ENCODE results near the gene PLEKHB2. TPM values are rescaled to one million over a fixed set of nuclear protein-coding genes. Genes with fewer than 3 reads are reported as not detected.
"Not testable (repeated sequence)": the region's sequence is repeated elsewhere in the genome, so short reads cannot be mapped to it uniquely, and the experiment has no call there.

Gene PLEKHB2
- total RNA-seq, 3 donors from 2014 or later, result 73.8 to 129 (median 124) TPM

- Histone ChIP-seq H3K9me3 (no peaks in the 10 kb centered on the region), H3K36me3 (ENCODE audit: low read depth) (no peaks in the 10 kb centered on the region), H3K4me3 (no peak overlapping the region), H3K4me1 (ENCODE audit: low read depth) (peaks cover 2% of the 10 kb centered on the region)
- TF ChIP-seq, protein P1, sequence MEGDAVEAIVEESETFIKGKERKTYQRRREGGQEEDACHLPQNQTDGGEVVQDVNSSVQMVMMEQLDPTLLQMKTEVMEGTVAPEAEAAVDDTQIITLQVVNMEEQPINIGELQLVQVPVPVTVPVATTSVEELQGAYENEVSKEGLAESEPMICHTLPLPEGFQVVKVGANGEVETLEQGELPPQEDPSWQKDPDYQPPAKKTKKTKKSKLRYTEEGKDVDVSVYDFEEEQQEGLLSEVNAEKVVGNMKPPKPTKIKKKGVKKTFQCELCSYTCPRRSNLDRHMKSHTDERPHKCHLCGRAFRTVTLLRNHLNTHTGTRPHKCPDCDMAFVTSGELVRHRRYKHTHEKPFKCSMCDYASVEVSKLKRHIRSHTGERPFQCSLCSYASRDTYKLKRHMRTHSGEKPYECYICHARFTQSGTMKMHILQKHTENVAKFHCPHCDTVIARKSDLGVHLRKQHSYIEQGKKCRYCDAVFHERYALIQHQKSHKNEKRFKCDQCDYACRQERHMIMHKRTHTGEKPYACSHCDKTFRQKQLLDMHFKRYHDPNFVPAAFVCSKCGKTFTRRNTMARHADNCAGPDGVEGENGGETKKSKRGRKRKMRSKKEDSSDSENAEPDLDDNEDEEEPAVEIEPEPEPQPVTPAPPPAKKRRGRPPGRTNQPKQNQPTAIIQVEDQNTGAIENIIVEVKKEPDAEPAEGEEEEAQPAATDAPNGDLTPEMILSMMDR (IDR thresholded peaks at IDR 0.05), result no peak
- DNase-seq (no peak), ATAC-seq (no peak)
- intact Hi-C loops (cut with DNase I, micrococcal nuclease), result no loop called here
Measured at GRCh38 chr2:131063501-131064283, 41.4 kb upstream of the PLEKHB2 start.

DNA sequence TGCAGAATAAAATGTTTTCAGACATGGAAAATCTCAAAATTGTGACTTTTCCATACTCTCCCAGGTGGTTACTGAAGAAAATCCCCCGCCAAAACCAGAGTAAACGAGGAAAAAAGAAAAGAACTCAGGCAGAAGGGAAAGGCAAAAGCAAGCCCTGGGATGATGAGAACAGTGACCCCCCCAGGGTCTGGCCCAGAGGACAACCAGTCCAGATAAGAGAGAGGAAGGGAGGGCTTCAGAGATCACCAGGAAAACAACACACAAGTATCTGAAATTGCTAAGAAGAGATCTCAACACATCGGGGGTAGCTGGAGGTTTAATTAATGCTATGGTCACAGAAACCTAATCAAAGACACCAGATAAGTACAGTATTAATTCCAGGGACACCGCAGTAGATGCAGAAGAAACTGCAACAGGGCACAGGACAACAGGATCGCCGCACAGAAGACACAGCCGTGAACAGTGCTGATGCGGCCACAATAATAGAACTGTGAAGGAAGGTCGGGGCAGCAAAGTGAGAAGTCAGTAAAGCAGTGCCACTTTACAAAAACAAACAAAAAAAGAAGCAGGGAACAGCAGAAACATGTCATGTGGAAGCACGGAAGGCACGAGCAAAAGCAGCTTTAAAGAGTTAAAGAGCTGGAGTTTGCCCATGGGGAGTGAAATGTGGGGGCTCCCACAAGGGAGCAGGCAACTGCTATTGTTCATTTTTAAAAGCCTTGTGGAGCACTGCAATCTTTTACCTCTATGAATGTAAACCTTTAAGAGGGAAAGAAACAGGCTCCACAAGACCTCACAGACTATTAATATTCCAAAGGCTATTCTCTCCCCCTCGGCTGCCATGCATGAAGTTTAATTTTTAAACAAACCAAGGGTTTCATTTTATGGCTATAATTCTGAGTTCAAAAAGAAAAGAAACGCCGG, 40.3 kb upstream of the PLEKHB2 start:
- Histone ChIP-seq H3K4me1 (ENCODE audit: low read depth) (peaks cover 2% of the 10 kb centered on the region), H3K36me3 (ENCODE audit: low read depth) (no peaks in the 10 kb centered on the region), H3K4me3 (no peak overlapping the region), H3K9me3 (no peaks in the 10 kb centered on the region)
- intact Hi-C loops (cut with DNase I, micrococcal nuclease), result no loop called here
- TF ChIP-seq, protein P1 (IDR thresholded peaks at IDR 0.05), result no peak
- ATAC-seq (no peak), DNase-seq (no peak)

- ATAC-seq, result no peak
Measured at GRCh38 chr2:131067465-131068125, 37.5 kb upstream of the PLEKHB2 start.

GRCh38 chr2:131068172-131068571, 37.0 kb upstream of the PLEKHB2 start:
- DNase-seq; intact Hi-C loops (cut with DNase I, micrococcal nuclease); H3K4me1 ChIP-seq (ENCODE audit: low read depth); H3K9me3 ChIP-seq; H3K4me3 ChIP-seq; H3K36me3 ChIP-seq (ENCODE audit: low read depth); ATAC-seq: not testable (repeated sequence)

More at GRCh38 chr2:131067465-131068125, 37.5 kb upstream of the PLEKHB2 start:
- no peaks in the 10 kb centered on the region for H3K36me3 ChIP-seq (ENCODE audit: low read depth)
- H3K4me3 ChIP-seq, result no peak overlapping the region
- no peak for DNase-seq
- intact Hi-C loops (cut with DNase I, micrococcal nuclease), result no loop called here
- no peaks in the 10 kb centered on the region for H3K9me3 ChIP-seq
- TF ChIP-seq, protein P1 (IDR thresholded peaks at IDR 0.05), result no peak
- peaks cover 2% of the 10 kb centered on the region for H3K4me1 ChIP-seq (ENCODE audit: low read depth)

DNA sequence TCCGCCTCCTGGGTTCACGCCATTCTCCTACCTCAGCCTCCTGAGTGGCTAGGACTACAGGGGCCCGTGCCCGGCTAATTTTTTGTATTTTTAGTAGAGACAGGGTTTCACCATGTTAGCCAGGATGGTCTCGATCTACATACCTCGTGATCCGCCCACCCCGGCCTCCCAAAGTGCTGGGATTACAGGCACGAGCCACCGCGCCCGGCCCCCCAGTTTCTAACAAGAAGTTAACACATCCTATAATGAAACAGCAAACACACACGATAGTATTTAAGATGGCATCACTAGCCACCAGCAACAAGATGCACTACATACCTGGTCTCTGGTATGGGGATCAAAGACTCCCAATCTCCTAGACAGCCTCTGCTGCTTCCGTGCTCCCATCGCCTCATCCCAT, 29.6 kb upstream of the PLEKHB2 start:
- H3K9me3 ChIP-seq; H3K36me3 ChIP-seq (ENCODE audit: low read depth); H3K4me1 ChIP-seq (ENCODE audit: low read depth); ATAC-seq; H3K4me3 ChIP-seq; intact Hi-C loops (cut with DNase I, micrococcal nuclease); DNase-seq: not testable (repeated sequence)

GRCh38 chr2:131076707-131077106, 28.4 kb upstream of the PLEKHB2 start:
- Histone ChIP-seq H3K4me3 (no peak overlapping the region), H3K9me3 (no peaks in the 10 kb centered on the region), H3K4me1 (ENCODE audit: low read depth) (peaks cover 5% of the 10 kb centered on the region), H3K36me3 (ENCODE audit: low read depth) (peaks cover 8% of the 10 kb centered on the region)
- no peak for ATAC-seq
- TF ChIP-seq, protein P1 (IDR thresholded peaks at IDR 0.05), result no peak
- intact Hi-C loops (cut with DNase I, micrococcal nuclease), result no loop called here
- no peak for DNase-seq
